ENCODE measurements around the gene DECR2.

The DECR2 gene

DNA sequence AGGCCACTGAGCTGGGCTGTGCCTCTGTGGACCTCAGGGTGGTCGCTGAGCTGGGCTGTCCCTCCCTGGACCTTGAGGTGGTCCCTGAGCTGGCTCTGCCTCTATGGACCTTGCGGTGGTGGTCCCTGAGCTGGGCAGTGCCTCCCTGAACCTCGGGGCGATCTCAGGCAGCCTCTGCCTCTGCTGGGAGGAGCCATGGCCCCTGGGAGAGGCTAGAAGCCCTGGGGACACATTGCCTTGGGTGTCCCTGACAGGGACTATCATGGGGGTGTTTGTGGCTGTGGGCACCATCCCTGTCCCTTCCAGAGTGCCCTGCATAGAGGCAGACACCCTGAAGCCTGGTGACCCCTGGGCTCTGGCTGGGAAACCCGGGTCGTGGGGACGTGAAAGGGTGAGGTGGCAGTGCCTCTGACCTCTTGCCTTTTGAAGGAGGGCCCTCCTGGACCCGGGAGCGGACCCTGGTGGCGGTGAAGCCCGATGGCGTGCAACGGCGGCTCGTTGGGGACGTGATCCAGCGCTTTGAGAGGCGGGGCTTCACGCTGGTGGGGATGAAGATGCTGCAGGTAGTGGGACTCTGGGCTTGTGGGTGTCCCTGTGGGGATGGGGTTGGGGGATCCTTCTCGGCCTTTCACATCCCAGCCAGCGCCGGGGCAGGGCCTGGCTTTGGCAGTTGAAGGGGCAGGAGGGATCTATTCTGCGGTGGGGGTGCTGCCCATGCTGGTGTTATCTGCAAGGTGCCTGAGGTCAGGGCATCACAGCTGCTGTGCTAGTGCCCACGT lies 2.9 kb upstream of the DECR2 start:
- TF ChIP-seq, protein P1, sequence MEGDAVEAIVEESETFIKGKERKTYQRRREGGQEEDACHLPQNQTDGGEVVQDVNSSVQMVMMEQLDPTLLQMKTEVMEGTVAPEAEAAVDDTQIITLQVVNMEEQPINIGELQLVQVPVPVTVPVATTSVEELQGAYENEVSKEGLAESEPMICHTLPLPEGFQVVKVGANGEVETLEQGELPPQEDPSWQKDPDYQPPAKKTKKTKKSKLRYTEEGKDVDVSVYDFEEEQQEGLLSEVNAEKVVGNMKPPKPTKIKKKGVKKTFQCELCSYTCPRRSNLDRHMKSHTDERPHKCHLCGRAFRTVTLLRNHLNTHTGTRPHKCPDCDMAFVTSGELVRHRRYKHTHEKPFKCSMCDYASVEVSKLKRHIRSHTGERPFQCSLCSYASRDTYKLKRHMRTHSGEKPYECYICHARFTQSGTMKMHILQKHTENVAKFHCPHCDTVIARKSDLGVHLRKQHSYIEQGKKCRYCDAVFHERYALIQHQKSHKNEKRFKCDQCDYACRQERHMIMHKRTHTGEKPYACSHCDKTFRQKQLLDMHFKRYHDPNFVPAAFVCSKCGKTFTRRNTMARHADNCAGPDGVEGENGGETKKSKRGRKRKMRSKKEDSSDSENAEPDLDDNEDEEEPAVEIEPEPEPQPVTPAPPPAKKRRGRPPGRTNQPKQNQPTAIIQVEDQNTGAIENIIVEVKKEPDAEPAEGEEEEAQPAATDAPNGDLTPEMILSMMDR (IDR thresholded peaks at IDR 0.05; ENCODE audit: low read depth, low read length, missing control alignments), result no peak
- H3K4me3 ChIP-seq (replicated peaks; ENCODE audit: low read depth, low read length), result peak overlapping the region; percentile 48
- DNase-seq (ENCODE audit: extremely low read depth, low read depth), result no peak

DNA sequence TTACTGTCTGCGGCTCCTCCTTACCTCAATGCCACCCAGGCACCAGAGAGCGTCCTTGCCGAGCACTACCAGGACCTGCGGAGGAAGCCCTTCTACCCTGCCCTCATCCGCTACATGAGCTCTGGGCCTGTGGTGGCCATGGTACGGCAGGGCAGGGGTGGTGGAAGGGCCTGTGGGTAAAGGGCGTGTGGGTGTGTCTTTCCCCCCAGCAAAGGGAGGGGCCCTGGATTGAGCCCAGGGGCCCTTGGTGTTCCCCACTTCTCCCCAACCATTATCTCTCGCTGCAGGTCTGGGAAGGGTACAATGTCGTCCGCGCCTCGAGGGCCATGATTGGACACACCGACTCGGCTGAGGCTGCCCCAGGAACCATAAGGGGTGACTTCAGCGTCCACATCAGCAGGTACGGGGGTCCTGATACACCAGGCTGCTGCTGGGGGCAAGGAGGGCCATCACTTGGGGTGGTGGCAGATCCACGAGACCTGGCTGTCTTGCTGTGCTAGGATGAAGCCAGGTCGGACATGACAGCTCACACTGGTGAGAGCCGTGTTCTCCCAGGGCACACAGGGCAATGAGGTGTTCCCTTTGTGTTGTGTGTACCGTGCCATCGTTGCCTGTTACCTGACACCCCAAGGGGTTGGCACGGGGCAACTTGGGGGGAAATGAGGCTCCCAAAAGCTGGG lies 2.2 kb upstream of the DECR2 start:
- no peak for DNase-seq (ENCODE audit: extremely low read depth, low read depth)
- no peak overlapping the region; the same call in 1 of the 2 replicates for H3K4me3 ChIP-seq (replicated peaks; ENCODE audit: low read depth, low read length)
- TF ChIP-seq, protein P1 (IDR thresholded peaks at IDR 0.05; ENCODE audit: low read depth, low read length, missing control alignments), result no peak

DNA sequence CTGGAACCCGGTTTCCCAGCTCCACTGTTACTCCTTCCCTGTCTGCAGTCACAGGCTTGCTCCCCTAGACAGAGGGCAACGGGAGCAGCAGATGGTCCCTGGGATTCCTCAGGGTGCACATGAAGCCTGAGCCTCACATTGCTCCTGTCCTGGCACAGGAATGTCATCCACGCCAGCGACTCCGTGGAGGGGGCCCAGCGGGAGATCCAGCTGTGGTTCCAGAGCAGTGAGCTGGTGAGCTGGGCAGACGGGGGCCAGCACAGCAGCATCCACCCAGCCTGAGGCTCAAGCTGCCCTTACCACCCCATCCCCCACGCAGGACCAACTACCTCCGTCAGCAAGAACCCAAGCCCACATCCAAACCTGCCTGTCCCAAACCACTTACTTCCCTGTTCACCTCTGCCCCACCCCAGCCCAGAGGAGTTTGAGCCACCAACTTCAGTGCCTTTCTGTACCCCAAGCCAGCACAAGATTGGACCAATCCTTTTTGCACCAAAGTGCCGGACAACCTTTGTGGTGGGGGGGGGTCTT lies 1.6 kb upstream of the DECR2 start:
- no peak for DNase-seq (ENCODE audit: extremely low read depth, low read depth)
- peak overlapping the region; percentile 62 for H3K4me3 ChIP-seq (replicated peaks; ENCODE audit: low read depth, low read length)
- TF ChIP-seq, protein P1 (IDR thresholded peaks at IDR 0.05; ENCODE audit: low read depth, low read length, missing control alignments), result no peak

DNA sequence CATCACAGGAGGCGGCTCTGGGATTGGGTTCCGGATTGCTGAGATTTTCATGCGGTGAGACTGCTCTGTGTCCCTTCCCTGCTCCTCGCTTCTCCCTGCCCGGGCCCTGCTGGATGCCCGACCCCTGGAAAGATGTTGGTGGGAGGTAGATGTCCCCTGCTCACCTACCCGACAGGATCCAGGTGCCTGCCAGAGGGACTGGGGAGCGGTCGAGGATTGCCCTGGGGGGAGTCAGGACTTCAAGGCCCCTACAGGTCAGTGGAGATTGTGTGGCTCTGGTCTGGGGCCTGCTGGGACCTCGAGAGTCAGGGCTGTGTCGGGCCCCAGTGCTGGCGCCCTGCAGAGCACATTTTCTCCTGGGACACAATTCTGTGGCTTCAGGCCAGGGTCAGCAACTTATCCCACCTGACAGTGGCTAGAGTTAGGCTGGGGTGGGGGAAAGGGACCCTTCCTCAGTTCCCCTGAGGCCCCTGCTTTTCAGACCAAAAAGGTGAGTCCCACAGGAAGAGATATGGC lies 3.3 kb downstream of the DECR2 start:
- DNase-seq (ENCODE audit: extremely low read depth, low read depth), result no peak
- TF ChIP-seq, protein P1 (IDR thresholded peaks at IDR 0.05; ENCODE audit: low read depth, low read length, missing control alignments), result no peak

DNA sequence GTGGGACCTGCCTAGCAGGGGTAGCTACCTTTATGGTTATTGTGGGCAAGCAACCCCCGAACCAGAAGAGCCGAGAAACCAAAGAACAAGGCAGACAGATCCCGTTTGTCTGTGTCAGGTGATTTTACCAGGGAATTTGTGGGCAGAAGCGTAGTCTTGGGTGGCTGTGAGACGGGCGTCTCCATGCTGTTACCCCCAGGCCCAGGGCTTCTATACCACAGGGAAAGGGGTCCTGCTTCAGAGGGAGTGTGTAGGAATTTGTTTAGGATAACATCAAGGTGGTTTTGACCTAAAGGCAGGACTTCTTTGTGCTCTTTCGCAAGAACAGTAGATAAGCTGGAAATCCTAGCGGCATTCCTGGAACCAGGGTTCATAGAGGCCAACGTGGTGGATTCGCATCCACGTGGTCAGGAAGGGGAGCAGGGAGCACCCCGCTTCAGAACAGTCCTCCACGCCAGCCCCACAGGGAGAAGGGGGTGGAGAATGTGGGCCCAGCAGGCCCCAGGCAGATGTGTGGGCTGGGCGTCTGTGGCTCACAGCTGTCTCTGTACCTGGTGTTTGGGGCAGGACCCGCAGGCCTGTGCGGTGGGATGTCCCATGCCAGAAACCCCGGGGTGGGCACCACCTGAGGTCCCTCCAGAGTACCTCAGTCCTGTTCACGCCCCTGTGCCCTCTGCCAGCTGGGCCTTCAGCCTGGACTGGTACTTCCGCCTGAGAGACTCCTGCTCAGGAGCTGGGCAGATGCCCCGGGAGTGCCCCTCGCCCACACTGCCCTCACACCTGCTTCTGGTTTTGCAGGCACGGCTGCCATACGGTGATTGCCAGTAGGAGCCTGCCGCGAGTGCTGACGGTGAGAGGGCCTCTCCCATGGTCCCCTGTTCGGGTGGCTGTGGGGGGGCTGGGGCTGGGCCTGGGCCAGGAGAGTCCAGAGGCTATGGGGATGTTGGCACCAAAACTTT lies 4.1 kb downstream of the DECR2 start:
- no peak overlapping the region for H3K4me3 ChIP-seq (replicated peaks; ENCODE audit: low read depth, low read length)
- no peak for DNase-seq (ENCODE audit: extremely low read depth, low read depth)
- TF ChIP-seq, protein P1 (IDR thresholded peaks at IDR 0.05; ENCODE audit: low read depth, low read length, missing control alignments), result no peak

More for the DNA sequence above, 3.3 kb downstream of the DECR2 start:
- no peak overlapping the region for H3K4me3 ChIP-seq (replicated peaks; ENCODE audit: low read depth, low read length)

DNA sequence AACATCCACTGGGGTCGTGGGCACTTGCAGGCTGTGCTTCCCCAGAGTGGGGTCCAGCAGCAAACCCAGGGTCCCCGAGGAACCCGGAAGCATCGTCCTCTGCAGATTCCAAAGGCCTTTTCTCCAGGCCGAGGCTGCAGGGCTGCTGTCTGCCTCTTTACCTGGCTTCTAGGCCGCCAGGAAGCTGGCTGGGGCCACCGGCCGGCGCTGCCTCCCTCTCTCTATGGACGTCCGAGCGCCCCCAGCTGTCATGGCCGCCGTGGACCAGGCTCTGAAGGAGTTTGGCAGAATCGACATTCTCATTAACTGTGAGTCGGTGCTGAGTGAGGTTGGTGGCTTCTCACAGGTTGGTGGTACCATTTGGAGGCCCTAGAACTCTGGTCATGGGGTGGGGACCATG lies 5.6 kb downstream of the DECR2 start:
- TF ChIP-seq, protein P1 (IDR thresholded peaks at IDR 0.05; ENCODE audit: low read depth, low read length, missing control alignments), result no peak
- no peak for DNase-seq (ENCODE audit: extremely low read depth, low read depth)
- no peak overlapping the region for H3K4me3 ChIP-seq (replicated peaks; ENCODE audit: low read depth, low read length)
